GM12878 (cell line): ENCODE data around the gene SETMAR. TPM values are rescaled to one million over a fixed set of nuclear protein-coding genes. Genes with fewer than 3 reads are reported as not detected.
A peak's percentile ranks its signal among the peaks of the same experiment; 100 is the strongest.

Source experiments
- ATAC-seq: fragments of 200-7000 bp; cut with Tn5 transposase; 3 replicates; pipeline ENCODE4 v1.9.1; 2020; ENCODE audit warnings: mild to moderate bottlenecking, moderate library complexity
- BruUV-seq: library from RNA; stranded (reverse); fragments of 400-500 nt; replicated peaks from 2 replicates; lab custom pipeline; 2021; lab: Mats Ljungman, UMichigan
- CTCF ChIA-PET: fragments of 300-600 bp; sonication (Branson Sonifier 250); formaldehyde crosslinking; extraction: SDS; loops from one replicate; lab custom pipeline; 2021; ENCODE audit warnings: inconsistent platforms; lab: Yijun Ruan, JAX
- POLR2A ChIA-PET: fragments of 350-600 bp; formaldehyde crosslinking; extraction: SDS; loops from one replicate; lab custom pipeline; 2021; ENCODE audit warnings: inconsistent platforms; lab: Charles Lee
- RAD21 ChIA-PET: fragments of 300-600 bp; sonication (Branson Sonifier 250); formaldehyde crosslinking; loops from one replicate; lab custom pipeline; 2023; ENCODE audit warnings: antibody characterized with exemption; ENCODE audit not compliant: unreplicated experiment; lab: Charles Lee
- SMC1A ChIA-PET: fragments of 300-600 bp; sonication (Branson Sonifier 250); formaldehyde crosslinking; loops from one replicate; lab custom pipeline; 2023; ENCODE audit not compliant: unreplicated experiment, uncharacterized antibody; lab: Charles Lee
- DNase-seq: peaks from one replicate; pipeline ENCODE4 v3.0.0-alpha.2; 2011; ENCODE audit warnings: low read depth, low spot score
- FAIRE-seq: peaks from 3 replicates; lab custom pipeline; 2011; peaks lifted over from hg19 to GRCh38; lab: Jason Lieb, UNC
- H2AFZ ChIP-seq: 2 replicates; pipeline ENCODE4 v1.6.0; 2011; ENCODE audit warnings: low read depth, low read length, control low read depth; ENCODE audit not compliant: control insufficient read depth
- H3K27ac ChIP-seq: 2 replicates; pipeline ENCODE4 v1.5.1; 2011; ENCODE audit warnings: control low read depth; ENCODE audit not compliant: control insufficient read depth, insufficient read depth
- H3K27me3 ChIP-seq, 2 experiments: replicated peaks in 1 of 2; 2 replicates each; pipeline versions ENCODE4 v1.6.0 to v1.6.1; 2011; ENCODE audit warnings: low read length in 1 of 2; ENCODE audit not compliant: control insufficient read depth in 2 of 2, insufficient read depth in 2 of 2
- H3K36me3 ChIP-seq, 2 experiments: 2 replicates each; pipeline ENCODE4 v1.5.1; 2011; ENCODE audit warnings: low read length in 1 of 2; ENCODE audit not compliant: control insufficient read depth in 2 of 2, insufficient read depth in 2 of 2
- H3K4me1 ChIP-seq: 2 replicates; pipeline ENCODE4 v1.6.1; 2011; ENCODE audit warnings: mild to moderate bottlenecking, low read length, moderate library complexity, mixed read lengths; ENCODE audit not compliant: control insufficient read depth, insufficient read depth
- H3K4me2 ChIP-seq: 2 replicates; pipeline ENCODE4 v1.6.0; 2011; ENCODE audit warnings: control low read depth; ENCODE audit not compliant: control insufficient read depth, insufficient read depth
- H3K4me3 ChIP-seq: fragments of 200-600 bp; sonication (generic); 2 replicates; pipeline ENCODE4 v1.5.1; 2016
- H3K79me2 ChIP-seq: 2 replicates; pipeline ENCODE4 v1.6.0; 2011; ENCODE audit warnings: low read length; ENCODE audit not compliant: control insufficient read depth, insufficient read depth
- H3K9ac ChIP-seq: 2 replicates; pipeline ENCODE4 v1.8.0; 2011; ENCODE audit warnings: low read length, control low read depth, mixed read lengths; ENCODE audit not compliant: control insufficient read depth, insufficient read depth
- H3K9me3 ChIP-seq: replicated peaks from 3 replicates; pipeline ENCODE4 v1.5.1; 2011; ENCODE audit warnings: mild to moderate bottlenecking, low read length; ENCODE audit not compliant: control insufficient read depth, insufficient read depth
- H4K20me1 ChIP-seq: 2 replicates; pipeline ENCODE4 v1.6.0; 2011; ENCODE audit not compliant: control insufficient read depth, insufficient read depth
- CBFB ChIP-seq: IDR thresholded peaks from 2 replicates; pipeline ENCODE4 v1.6.1; 2016; ENCODE audit warnings: antibody characterized with exemption, low read depth
- MYB ChIP-seq: fragments of 150-350 bp; IDR thresholded peaks from 2 replicates; pipeline ENCODE4 v1.6.1; 2014; ENCODE audit warnings: mild to moderate bottlenecking, low read depth, low read length, borderline replicate concordance
- STAT1 ChIP-seq: fragments of 450-650 bp; conservative IDR thresholded peaks from 2 replicates; pipeline ENCODE4 v1.6.1; 2014; ENCODE audit warnings: antibody characterized with exemption, mild to moderate bottlenecking
- STAT3 ChIP-seq: IDR thresholded peaks from 2 replicates; pipeline ENCODE4 v1.6.1; 2011; ENCODE audit warnings: low read depth, low read length, improper control_type of control experiment
- WGBS: methylation state at CpG from one replicate; pipeline ENCODE4 v1.1.6; 2016; ENCODE audit warnings: low lambda C conversion rate; ENCODE audit not compliant: insufficient replicate concordance, insufficient coverage; ENCODE audit errors: missing lambda C conversion rate; 5-methylcytosine and 5-hydroxymethylcytosine counted together
- in situ Hi-C: fragments of 300-500 bp; cut with MboI; formaldehyde crosslinking; loops from 9 replicates; pipeline ENCODE4 v1.14.3; 2018; ENCODE audit warnings: mixed read lengths
- intact Hi-C: fragments of 100-400 bp; cut with micrococcal nuclease; formaldehyde crosslinking; loops from one replicate; pipeline ENCODE4 v1.14.2; 2022; ENCODE audit not compliant: unreplicated experiment
- polyA plus RNA-seq, 11 experiments: library from polyadenylated mRNA; depleted of rRNA in 4 of 11; unstranded in 6 of 11; stranded (reverse) in 5 of 11; fragments of >200 nt; fragmentation: Nextera tagmentation in 4 of 11; fragmentation: Illumina TruSeq in 1 of 11; extraction: Ambion mirVana in 4 of 11; extraction: Trizol in 1 of 11; gene quantifications; 1 replicate in 1 of 11; 2 replicates in 10 of 11; pipeline versions ENCODE4 v1.2.1 to v1.2.3, GENCODE V29; 2011 to 2016; ENCODE audit warnings: inconsistent platforms in 2 of 11, missing spikeins in 2 of 11, low read depth in 1 of 11
- total RNA-seq, 4 experiments: library from RNA; depleted of rRNA in 3 of 4; stranded (reverse); fragments of >200 nt in 3 of 4; fragmentation: Illumina TruSeq in 1 of 4; extraction: Trizol in 1 of 4; gene quantifications; 2 replicates each; pipeline versions ENCODE4 v1.2.1 to v1.2.3, GENCODE V29; 2013 to 2021
- TF ChIP-seq, protein P1 (sequence below), 3 experiments: IDR thresholded peaks in 2 of 3; conservative IDR thresholded peaks in 1 of 3; 2 replicates each; pipeline ENCODE4 v1.5.1; 2011; ENCODE audit warnings: low read depth in 3 of 3, low read length in 3 of 3, mild to moderate bottlenecking in 3 of 3, control low read depth in 2 of 3, moderate library complexity in 2 of 3, inconsistent platforms in 1 of 3, mixed read lengths in 1 of 3; ENCODE audit not compliant: control insufficient read depth in 2 of 3, insufficient read depth in 1 of 3; ENCODE audit errors: extremely low read depth in 1 of 3

The SETMAR gene
- total and polyA plus RNA-seq, 10 of the 15 experiments (the other 5 are each of a cell fraction or from before 2014, with no cell fraction given) = 7.1 to 25.1 (median 20.3) TPM

- TF ChIP-seq STAT3 = no peak
These were observed 10.6 kb downstream of the SETMAR start (continued) for GRCh38 chr3:4313606-4314293.

GRCh38 chr3:4314688-4315087 lies 11.5 kb downstream of the SETMAR start:
- FAIRE-seq (no peak), DNase-seq (no peak), ATAC-seq (peak; percentile 59)
- Histone ChIP-seq H3K9me3 (no peaks in the 10 kb centered on the region), H3K27ac (no peak overlapping the region), H3K79me2 (no peaks in the 10 kb centered on the region), H2AFZ (no peak overlapping the region), H3K4me1 (no peaks in the 10 kb centered on the region), H3K36me3 (peaks cover 0 to 3% of the 10 kb centered on the region in 2 experiments; a peak in 1 of 4 replicates), H4K20me1 (no peaks in the 10 kb centered on the region), H3K4me2 (no peak overlapping the region), H3K4me3 (no peak overlapping the region), H3K27me3 (no peaks in the 10 kb centered on the region), H3K9ac (no peak overlapping the region)
- in situ Hi-C loops = no loop called here
- RAD21 ChIA-PET = no interaction called here
- CTCF ChIA-PET = interaction anchor here (0.6 to 3.2 kb wide), 5 partner anchors 8 to 319 kb away, joined by 3 to 12 read pairs (median 3); no protein-coding TSS in a partner anchor
- intact Hi-C loops = no loop called here
- BruUV-seq = no TSS peak
- TF ChIP-seq MYB = no peak
- TF ChIP-seq CBFB = no peak
- TF ChIP-seq, protein P1, sequence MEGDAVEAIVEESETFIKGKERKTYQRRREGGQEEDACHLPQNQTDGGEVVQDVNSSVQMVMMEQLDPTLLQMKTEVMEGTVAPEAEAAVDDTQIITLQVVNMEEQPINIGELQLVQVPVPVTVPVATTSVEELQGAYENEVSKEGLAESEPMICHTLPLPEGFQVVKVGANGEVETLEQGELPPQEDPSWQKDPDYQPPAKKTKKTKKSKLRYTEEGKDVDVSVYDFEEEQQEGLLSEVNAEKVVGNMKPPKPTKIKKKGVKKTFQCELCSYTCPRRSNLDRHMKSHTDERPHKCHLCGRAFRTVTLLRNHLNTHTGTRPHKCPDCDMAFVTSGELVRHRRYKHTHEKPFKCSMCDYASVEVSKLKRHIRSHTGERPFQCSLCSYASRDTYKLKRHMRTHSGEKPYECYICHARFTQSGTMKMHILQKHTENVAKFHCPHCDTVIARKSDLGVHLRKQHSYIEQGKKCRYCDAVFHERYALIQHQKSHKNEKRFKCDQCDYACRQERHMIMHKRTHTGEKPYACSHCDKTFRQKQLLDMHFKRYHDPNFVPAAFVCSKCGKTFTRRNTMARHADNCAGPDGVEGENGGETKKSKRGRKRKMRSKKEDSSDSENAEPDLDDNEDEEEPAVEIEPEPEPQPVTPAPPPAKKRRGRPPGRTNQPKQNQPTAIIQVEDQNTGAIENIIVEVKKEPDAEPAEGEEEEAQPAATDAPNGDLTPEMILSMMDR (IDR thresholded peaks at IDR 0.05 in 2 of 3, conservative IDR thresholded peaks at IDR 0.05 in 1 of 3; ENCODE audit: control insufficient read depth in 2 of 3, extremely low read depth in 1 of 3, insufficient read depth in 1 of 3, low read depth in 3 of 3, low read length in 3 of 3) = peak in 2 of 3 experiments; percentile 13 to 14; a peak in 2 of 6 replicates
- no peak for TF ChIP-seq STAT1
- SMC1A ChIA-PET = interaction anchor here (1.3 to 1.6 kb wide), 2 partner anchors 8 to 319 kb away, joined by 3 to 8 read pairs; no protein-coding TSS in a partner anchor
- POLR2A ChIA-PET = no interaction called here
- 64% methylated on average over 4 of the region's 4 CpGs for WGBS
